ENCODE measurements around the gene IFNA21.

GRCh38 chr9:21153336-21154017 lies 13.0 kb downstream of the IFNA21 start:
- TF ChIP-seq CTCF (IDR thresholded peaks at IDR 0.05) (no peak), POLR2A (IDR thresholded peaks at IDR 0.05) (no peak)
